Measurements from ENCODE around the gene EHF. TPM values are rescaled to one million over a fixed set of nuclear protein-coding genes. Genes with fewer than 3 reads are reported as not detected.
A peak's percentile ranks its signal among the peaks of the same experiment; 100 is the strongest.
"Not testable (repeated sequence)": the region's sequence is repeated elsewhere in the genome, so short reads cannot be mapped to it uniquely, and the experiment has no call there.

EHF gene
- total RNA-seq: not detected in 2 replicates
- not detected for polyA plus RNA-seq (2012)

GRCh38 chr11:34620820-34621792 is at the start of gene EHF:
Gene EHF, plus strand, starts transcription at chr11:34621093. Its CDS starts 21,538 bp downstream, at chr11:34642631.
- no peak for DNase-seq (ENCODE audit: low read depth)

- DNase-seq (ENCODE audit: low read depth): no peak
These were observed 47.4 kb upstream of the EHF start for GRCh38 chr11:34573537-34573936.

- no peak for DNase-seq (ENCODE audit: low read depth)
These were observed 45.6 kb upstream of the EHF start for GRCh38 chr11:34575261-34575660.

GRCh38 chr11:34575671-34576070 is 45.2 kb upstream of the EHF start:
- no peak for DNase-seq (ENCODE audit: low read depth)

- no peak for DNase-seq (ENCODE audit: low read depth)
These were observed 44.6 kb upstream of the EHF start for GRCh38 chr11:34576331-34576730.

GRCh38 chr11:34583818-34584217 is 37.1 kb upstream of the EHF start:
- DNase-seq (ENCODE audit: low read depth): no peak

- DNase-seq (ENCODE audit: low read depth): no peak
These were observed 35.6 kb upstream of the EHF start for GRCh38 chr11:34585304-34585734.

GRCh38 chr11:34585735-34586487 is 35.0 kb upstream of the EHF start:
- DNase-seq (ENCODE audit: low read depth): peak; percentile 73

GRCh38 chr11:34586488-34587281 is 34.2 kb upstream of the EHF start:
- DNase-seq (ENCODE audit: low read depth): no peak

GRCh38 chr11:34587282-34587677 is 33.6 kb upstream of the EHF start:
- DNase-seq (ENCODE audit: low read depth): no peak

- no peak for DNase-seq (ENCODE audit: low read depth)
These were observed 32.9 kb upstream of the EHF start for GRCh38 chr11:34588023-34588422.

GRCh38 chr11:34588701-34589100 is 32.2 kb upstream of the EHF start:
- no peak for DNase-seq (ENCODE audit: low read depth)

GRCh38 chr11:34589177-34589576 is 31.7 kb upstream of the EHF start:
- not testable (repeated sequence) for DNase-seq (ENCODE audit: low read depth)

GRCh38 chr11:34593085-34593484 is 27.8 kb upstream of the EHF start:
- no peak for DNase-seq (ENCODE audit: low read depth)

- no peak for DNase-seq (ENCODE audit: low read depth)
These were observed 26.3 kb upstream of the EHF start for GRCh38 chr11:34594603-34595002.

- no peak for DNase-seq (ENCODE audit: low read depth)
These were observed 25.5 kb upstream of the EHF start for GRCh38 chr11:34595391-34595790.

GRCh38 chr11:34595960-34596644 is 24.8 kb upstream of the EHF start:
- DNase-seq (ENCODE audit: low read depth): no peak

GRCh38 chr11:34599406-34599945 is 21.4 kb upstream of the EHF start:
- DNase-seq (ENCODE audit: low read depth): peak; percentile 71

- DNase-seq (ENCODE audit: low read depth): no peak
These were observed 20.4 kb upstream of the EHF start for GRCh38 chr11:34600339-34601084.

- peak; percentile 22 for DNase-seq (ENCODE audit: low read depth)
These were observed 19.8 kb upstream of the EHF start for GRCh38 chr11:34601085-34601444.

All from myocyte (in vitro differentiated cells).